HCT116 (cell line): ENCODE measurements around the gene SALL4. TPM values are rescaled to one million over a fixed set of nuclear protein-coding genes. Genes with fewer than 3 reads are reported as not detected.

Source experiments
- ATAC-seq: fragments of 200-7000 bp; cut with Tn5 transposase; 2 replicates; pipeline ENCODE4 v1.9.1; 2020; ENCODE audit warnings: mild to moderate bottlenecking, moderate library complexity
- BruUV-seq: library from RNA; stranded (reverse); fragments of 400-500 nt; replicated peaks from 2 replicates; lab custom pipeline; 2021; lab: Mats Ljungman, UMichigan
- CTCF ChIA-PET: fragments of 300-600 bp; sonication (Branson Sonifier 250); formaldehyde crosslinking; loops from one replicate; lab custom pipeline; 2021; ENCODE audit warnings: antibody characterized with exemption; lab: Charles Lee
- POLR2A ChIA-PET: fragments of 300-600, 350-600 bp; sonication (Branson Sonifier 250); formaldehyde crosslinking; loops from one replicate; lab custom pipeline; 2021; ENCODE audit warnings: antibody characterized with exemption; lab: Charles Lee
- RAD21 ChIA-PET, 2 experiments: fragments of 300-600 bp; sonication (Branson Sonifier 250); formaldehyde crosslinking; loops; one replicate each; lab custom pipeline; 2023; ENCODE audit warnings: low total read pairs in 2 of 2; ENCODE audit not compliant: uncharacterized antibody in 2 of 2, unreplicated experiment in 2 of 2, low non-redundant PET in 1 of 2; lab: Charles Lee
- DNase-seq: peaks from one replicate; pipeline ENCODE4 v3.0.0-alpha.2; 2010; ENCODE audit warnings: low read depth, low spot score
- H2AFZ ChIP-seq: fragments of 200-600 bp; shearing (Covaris generic), sonication (generic); 2 replicates; pipeline ENCODE4 v1.6.1; 2017; ENCODE audit warnings: low read depth, mixed run types, mixed read lengths, antibody characterized with exemption, low read length; ENCODE audit not compliant: poor library complexity, severe bottlenecking
- H3K27ac ChIP-seq: 2 replicates; pipeline ENCODE4 v1.5.1; 2012; ENCODE audit warnings: low read depth, low read length
- H3K27me3 ChIP-seq: fragments of 200-600 bp; sonication (generic); 2 replicates; pipeline ENCODE4 v1.6.1; 2016; ENCODE audit warnings: mixed run types, low read length, mixed read lengths; ENCODE audit not compliant: insufficient read depth
- H3K36me3 ChIP-seq, 2 experiments: fragments of 200-500 bp in 1 of 2; fragments of 200-600 bp in 1 of 2; sonication (Bioruptor generic) in 1 of 2; sonication (generic) in 1 of 2; 2 replicates each; pipeline versions ENCODE4 v1.5.1 to v1.6.1; 2014 to 2016; ENCODE audit warnings: low read length in 2 of 2, inconsistent platforms in 1 of 2, mixed read lengths in 1 of 2, mixed run types in 1 of 2; ENCODE audit not compliant: insufficient read depth in 2 of 2, control insufficient read depth in 1 of 2
- H3K4me1 ChIP-seq, 2 experiments: fragments of 200-600 bp in 1 of 2; sonication (generic) in 1 of 2; 2 replicates each; pipeline versions ENCODE4 v1.5.1 to v1.6.1; 2012 to 2017; ENCODE audit warnings: low read length in 2 of 2, inconsistent platforms in 1 of 2, mild to moderate bottlenecking in 1 of 2, mixed read lengths in 1 of 2, mixed run types in 1 of 2, moderate library complexity in 1 of 2; ENCODE audit not compliant: insufficient read depth in 2 of 2, control insufficient read depth in 1 of 2
- H3K4me2 ChIP-seq: fragments of 200-600 bp; sonication (generic); 2 replicates; pipeline ENCODE4 v1.6.1; 2017; ENCODE audit warnings: mixed run types, low read length, mixed read lengths
- H3K4me3 ChIP-seq, 2 experiments: fragments of 200-600 bp in 1 of 2; sonication (generic) in 1 of 2; replicated peaks in 1 of 2; 2 replicates each; pipeline ENCODE4 v1.5.1; 2011 to 2016; ENCODE audit warnings: low read length in 2 of 2, control low read depth in 1 of 2, low read depth in 1 of 2, mild to moderate bottlenecking in 1 of 2, mixed read lengths in 1 of 2, mixed run types in 1 of 2
- H3K79me2 ChIP-seq: fragments of 200-600 bp; sonication (generic); 2 replicates; pipeline ENCODE4 v1.6.1; 2017; ENCODE audit warnings: mild to moderate bottlenecking, mixed run types, low read length, moderate library complexity, mixed read lengths; ENCODE audit not compliant: insufficient read depth
- H3K9ac ChIP-seq: fragments of 200-600 bp; sonication (generic); 2 replicates; pipeline ENCODE4 v1.6.1; 2016; ENCODE audit warnings: low read length, mixed read lengths
- H3K9me2 ChIP-seq: fragments of 200-600 bp; sonication (generic), shearing (Covaris generic); 2 replicates; pipeline ENCODE4 v1.6.1; 2017; ENCODE audit warnings: mixed run types, mild to moderate bottlenecking, moderate library complexity; ENCODE audit not compliant: insufficient read depth
- H3K9me3 ChIP-seq, 2 experiments: fragments of 200-500 bp in 1 of 2; fragments of 200-600 bp in 1 of 2; sonication (Bioruptor generic) in 1 of 2; sonication (generic) in 1 of 2; 2 replicates each; pipeline ENCODE4 v1.6.1; 2014 to 2017; ENCODE audit warnings: low read length in 2 of 2, mixed read lengths in 2 of 2, inconsistent platforms in 1 of 2, low read depth in 1 of 2, mild to moderate bottlenecking in 1 of 2, mixed run types in 1 of 2, moderate library complexity in 1 of 2; ENCODE audit not compliant: control insufficient read depth in 1 of 2, insufficient read depth in 1 of 2
- H4K20me1 ChIP-seq: fragments of 200-600 bp; sonication (generic), shearing (Covaris generic); 2 replicates; pipeline ENCODE4 v1.6.1; 2017; ENCODE audit warnings: mixed run types, mild to moderate bottlenecking, moderate library complexity; ENCODE audit not compliant: insufficient read depth
- CBX3 ChIP-seq: IDR thresholded peaks from 2 replicates; pipeline ENCODE4 v1.6.1; 2012; ENCODE audit warnings: low read depth
- CEBPB ChIP-seq: IDR thresholded peaks from 2 replicates; pipeline ENCODE4 v1.6.1; 2012; ENCODE audit warnings: low read depth
- EGR1 ChIP-seq: IDR thresholded peaks from 2 replicates; pipeline ENCODE4 v1.6.1; 2012; ENCODE audit warnings: low read depth
- ELF1 ChIP-seq: IDR thresholded peaks from 2 replicates; pipeline ENCODE4 v1.6.1; 2012; ENCODE audit warnings: low read depth, borderline replicate concordance
- EZH2 ChIP-seq: fragments of 200-600 bp; sonication (generic); IDR thresholded peaks from 2 replicates; pipeline ENCODE4 v1.6.1; 2017; ENCODE audit warnings: antibody characterized with exemption, mixed run types
- EZH2phosphoT487 ChIP-seq: fragments of 200-600 bp; IDR thresholded peaks from 2 replicates; pipeline ENCODE4 v1.6.1; 2018; ENCODE audit warnings: antibody characterized with exemption, borderline replicate concordance
- FOSL1 ChIP-seq: IDR thresholded peaks from 2 replicates; pipeline ENCODE4 v1.6.1; 2012; ENCODE audit warnings: low read depth
- JUND ChIP-seq: IDR thresholded peaks from 2 replicates; pipeline ENCODE4 v1.6.1; 2012
- POLR2A ChIP-seq: IDR thresholded peaks from 2 replicates; pipeline ENCODE4 v1.7.0; 2011; ENCODE audit warnings: borderline replicate concordance; ENCODE audit not compliant: insufficient read depth, insufficient read length; ENCODE audit errors: extremely low read depth
- POLR2AphosphoS5 ChIP-seq: IDR thresholded peaks from 2 replicates; pipeline ENCODE4 v1.6.1; 2011; ENCODE audit warnings: mild to moderate bottlenecking, low read depth, low read length, moderate library complexity
- RAD21 ChIP-seq: IDR thresholded peaks from 2 replicates; pipeline ENCODE4 v1.6.1; 2012; ENCODE audit warnings: low read depth, mild to moderate bottlenecking
- SIN3A ChIP-seq: IDR thresholded peaks from 2 replicates; pipeline ENCODE4 v1.6.1; 2012; ENCODE audit warnings: low read depth
- SP1 ChIP-seq: IDR thresholded peaks from 2 replicates; pipeline ENCODE4 v1.6.1; 2012; ENCODE audit warnings: low read depth
- SRF ChIP-seq: IDR thresholded peaks from 2 replicates; pipeline ENCODE4 v1.6.1; 2012; ENCODE audit warnings: low read depth
- TCF7L2 ChIP-seq: IDR thresholded peaks from 2 replicates; pipeline ENCODE4 v1.7.0; 2011; ENCODE audit warnings: borderline replicate concordance, inconsistent platforms; ENCODE audit not compliant: insufficient read depth, insufficient read length; ENCODE audit errors: extremely low read depth
- YY1 ChIP-seq: IDR thresholded peaks from 2 replicates; pipeline ENCODE4 v1.6.1; 2011; ENCODE audit warnings: low read length, low read depth, moderate library complexity, mild to moderate bottlenecking; ENCODE audit not compliant: insufficient replicate concordance; ENCODE audit errors: extremely low read depth
- ZFX ChIP-seq: fragments of 450-650 bp; IDR thresholded peaks from 2 replicates; pipeline ENCODE4 v1.6.1; 2017
- ZNF274 ChIP-seq: fragments of 200-500 bp; sonication (Bioruptor generic); IDR thresholded peaks from 2 replicates; pipeline ENCODE4 v1.6.1; 2014; ENCODE audit warnings: mild to moderate bottlenecking, low read depth, low read length, inconsistent platforms
- intact Hi-C: fragments of 100-400 bp; cut with micrococcal nuclease; formaldehyde crosslinking; loops from 2 replicates; pipeline ENCODE4 v1.10.0; 2022
- total RNA-seq: library from RNA; stranded (reverse); gene quantifications from one replicate; pipeline ENCODE4 v1.2.1, GENCODE V29; 2021; ENCODE audit not compliant: unreplicated experiment
- TF ChIP-seq, protein P1 (sequence below): IDR thresholded peaks from 2 replicates; pipeline ENCODE4 v1.6.1; 2011; ENCODE audit warnings: mild to moderate bottlenecking, low read length, moderate library complexity; ENCODE audit not compliant: insufficient replicate concordance; ENCODE audit errors: extremely low read depth
- TF ChIP-seq, protein P2 (sequence below): IDR thresholded peaks from 2 replicates; pipeline ENCODE4 v1.6.1; 2012
- TF ChIP-seq, protein P3 (sequence below): IDR thresholded peaks from 2 replicates; pipeline ENCODE4 v1.6.1; 2012
- TF ChIP-seq, protein P4 (sequence below): IDR thresholded peaks from 2 replicates; pipeline ENCODE4 v1.6.1; 2012; ENCODE audit warnings: low read depth

The SALL4 gene
- total RNA-seq, 1 experiment from 2014 or later, result 1.9 TPM

DNA sequence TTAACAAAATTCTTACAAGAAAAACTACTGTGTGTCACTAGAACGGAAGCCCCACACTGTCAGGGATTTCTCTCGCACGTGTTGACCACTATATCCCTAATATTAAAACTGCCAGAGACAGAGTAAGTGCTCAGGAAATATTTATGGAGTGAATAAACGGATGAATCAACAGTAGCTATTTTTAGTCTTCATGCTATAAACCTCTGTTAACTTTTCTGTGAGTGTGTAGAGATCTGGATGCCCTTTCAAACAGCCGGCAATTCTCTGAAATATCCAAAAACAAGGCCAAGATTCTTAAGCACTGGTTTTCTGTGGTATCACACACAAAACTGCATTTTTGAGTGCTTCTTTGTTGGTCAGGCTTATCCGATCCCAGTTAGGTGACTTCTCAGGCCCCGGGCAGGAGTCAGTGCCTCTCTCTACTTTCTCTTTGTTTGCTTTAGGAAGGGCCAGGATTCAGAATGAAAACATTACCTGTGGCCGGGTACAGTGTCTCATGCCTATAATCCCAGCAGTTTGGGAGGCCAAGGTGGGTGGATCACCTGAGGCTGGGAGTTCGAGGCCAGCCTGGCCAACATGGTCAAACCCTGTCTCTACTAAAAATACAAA is 49.9 kb downstream of the SALL4 start:
- Histone ChIP-seq H3K4me3 (peak overlapping the region; percentile 23 to 38; a peak in 3 of 4 replicates), H3K9ac (peak overlapping the region; percentile 71), H3K27ac (peak overlapping the region; percentile 87), H3K27me3 (no peaks in the 10 kb centered on the region), H2AFZ (peak overlapping the region; percentile 6), H4K20me1 (no peaks in the 10 kb centered on the region), H3K4me1 (peaks cover 60 to 79% of the 10 kb centered on the region in 2 experiments), H3K9me2 (no peaks in the 10 kb centered on the region), H3K9me3 (no peaks in the 10 kb centered on the region), H3K4me2 (peak overlapping the region; percentile 81), H3K36me3 (no peaks in the 10 kb centered on the region), H3K79me2 (peaks cover 16% of the 10 kb centered on the region)
- intact Hi-C loops, result no loop called here
- ChIA-PET CTCF (interaction anchor here (1.1 kb wide), 1 partner anchor 12 kb away, joined by 5 read pairs; no protein-coding TSS in a partner anchor), POLR2A (interaction anchor here (0.8 to 1.8 kb wide), 3 partner anchors 12 to 15 kb away, joined by 3 to 5 read pairs (median 4); no protein-coding TSS in a partner anchor), RAD21 (interaction anchor here in 1 of 2 experiments (0.7 to 1.0 kb wide), 2 partner anchors 14 to 269 kb away, joined by 3 to 4 read pairs; no protein-coding TSS in a partner anchor)
- peak; percentile 32 for ATAC-seq
- no TSS peak for BruUV-seq
- no peak for DNase-seq
- no peak for TF ChIP-seq EZH2
- TF ChIP-seq TCF7L2, result no peak
- TF ChIP-seq POLR2AphosphoS5, result peak; percentile 61
- TF ChIP-seq, protein P1, sequence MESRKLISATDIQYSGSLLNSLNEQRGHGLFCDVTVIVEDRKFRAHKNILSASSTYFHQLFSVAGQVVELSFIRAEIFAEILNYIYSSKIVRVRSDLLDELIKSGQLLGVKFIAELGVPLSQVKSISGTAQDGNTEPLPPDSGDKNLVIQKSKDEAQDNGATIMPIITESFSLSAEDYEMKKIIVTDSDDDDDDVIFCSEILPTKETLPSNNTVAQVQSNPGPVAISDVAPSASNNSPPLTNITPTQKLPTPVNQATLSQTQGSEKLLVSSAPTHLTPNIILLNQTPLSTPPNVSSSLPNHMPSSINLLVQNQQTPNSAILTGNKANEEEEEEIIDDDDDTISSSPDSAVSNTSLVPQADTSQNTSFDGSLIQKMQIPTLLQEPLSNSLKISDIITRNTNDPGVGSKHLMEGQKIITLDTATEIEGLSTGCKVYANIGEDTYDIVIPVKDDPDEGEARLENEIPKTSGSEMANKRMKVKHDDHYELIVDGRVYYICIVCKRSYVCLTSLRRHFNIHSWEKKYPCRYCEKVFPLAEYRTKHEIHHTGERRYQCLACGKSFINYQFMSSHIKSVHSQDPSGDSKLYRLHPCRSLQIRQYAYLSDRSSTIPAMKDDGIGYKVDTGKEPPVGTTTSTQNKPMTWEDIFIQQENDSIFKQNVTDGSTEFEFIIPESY, result no peak
- TF ChIP-seq, protein P2, sequence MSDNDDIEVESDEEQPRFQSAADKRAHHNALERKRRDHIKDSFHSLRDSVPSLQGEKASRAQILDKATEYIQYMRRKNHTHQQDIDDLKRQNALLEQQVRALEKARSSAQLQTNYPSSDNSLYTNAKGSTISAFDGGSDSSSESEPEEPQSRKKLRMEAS, result peak; percentile 76
- TF ChIP-seq ELF1, result no peak
- TF ChIP-seq FOSL1, result peak; percentile 91
- TF ChIP-seq, protein P3, sequence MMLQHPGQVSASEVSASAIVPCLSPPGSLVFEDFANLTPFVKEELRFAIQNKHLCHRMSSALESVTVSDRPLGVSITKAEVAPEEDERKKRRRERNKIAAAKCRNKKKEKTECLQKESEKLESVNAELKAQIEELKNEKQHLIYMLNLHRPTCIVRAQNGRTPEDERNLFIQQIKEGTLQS, result no peak
- TF ChIP-seq SP1, result peak; percentile 87
- TF ChIP-seq SIN3A, result peak; percentile 63; the same call in 1 of the 2 replicates
- TF ChIP-seq ZNF274, result no peak
- TF ChIP-seq, protein P4, sequence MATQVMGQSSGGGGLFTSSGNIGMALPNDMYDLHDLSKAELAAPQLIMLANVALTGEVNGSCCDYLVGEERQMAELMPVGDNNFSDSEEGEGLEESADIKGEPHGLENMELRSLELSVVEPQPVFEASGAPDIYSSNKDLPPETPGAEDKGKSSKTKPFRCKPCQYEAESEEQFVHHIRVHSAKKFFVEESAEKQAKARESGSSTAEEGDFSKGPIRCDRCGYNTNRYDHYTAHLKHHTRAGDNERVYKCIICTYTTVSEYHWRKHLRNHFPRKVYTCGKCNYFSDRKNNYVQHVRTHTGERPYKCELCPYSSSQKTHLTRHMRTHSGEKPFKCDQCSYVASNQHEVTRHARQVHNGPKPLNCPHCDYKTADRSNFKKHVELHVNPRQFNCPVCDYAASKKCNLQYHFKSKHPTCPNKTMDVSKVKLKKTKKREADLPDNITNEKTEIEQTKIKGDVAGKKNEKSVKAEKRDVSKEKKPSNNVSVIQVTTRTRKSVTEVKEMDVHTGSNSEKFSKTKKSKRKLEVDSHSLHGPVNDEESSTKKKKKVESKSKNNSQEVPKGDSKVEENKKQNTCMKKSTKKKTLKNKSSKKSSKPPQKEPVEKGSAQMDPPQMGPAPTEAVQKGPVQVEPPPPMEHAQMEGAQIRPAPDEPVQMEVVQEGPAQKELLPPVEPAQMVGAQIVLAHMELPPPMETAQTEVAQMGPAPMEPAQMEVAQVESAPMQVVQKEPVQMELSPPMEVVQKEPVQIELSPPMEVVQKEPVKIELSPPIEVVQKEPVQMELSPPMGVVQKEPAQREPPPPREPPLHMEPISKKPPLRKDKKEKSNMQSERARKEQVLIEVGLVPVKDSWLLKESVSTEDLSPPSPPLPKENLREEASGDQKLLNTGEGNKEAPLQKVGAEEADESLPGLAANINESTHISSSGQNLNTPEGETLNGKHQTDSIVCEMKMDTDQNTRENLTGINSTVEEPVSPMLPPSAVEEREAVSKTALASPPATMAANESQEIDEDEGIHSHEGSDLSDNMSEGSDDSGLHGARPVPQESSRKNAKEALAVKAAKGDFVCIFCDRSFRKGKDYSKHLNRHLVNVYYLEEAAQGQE, result no peak
- TF ChIP-seq EZH2phosphoT487, result no peak
- TF ChIP-seq POLR2A, result no peak
- TF ChIP-seq ZFX, result peak; percentile 17; the same call in 1 of the 2 replicates
- no peak for TF ChIP-seq YY1
- peak; percentile 84 for TF ChIP-seq JUND
- peak; percentile 1; the same call in 1 of the 2 replicates for TF ChIP-seq CBX3
- TF ChIP-seq CEBPB, result peak; percentile 65; the same call in 1 of the 2 replicates
- TF ChIP-seq EGR1, result peak; percentile 54
- TF ChIP-seq RAD21, result no peak
- 0 out of 2 replicates have a peak, but pooled peaks have one; percentile 41 for TF ChIP-seq SRF
